Osteoblast (primary cell): ENCODE measurements around the gene STS. TPM values are rescaled to one million over a fixed set of nuclear protein-coding genes. Genes with fewer than 3 reads are reported as not detected.

Source experiments
- DNase-seq: peaks from one replicate; pipeline ENCODE4 v3.0.0; 2011; ENCODE audit warnings: low spot score, mixed read lengths; ENCODE audit not compliant: insufficient read length; ENCODE audit errors: missing footprints
- H2AFZ ChIP-seq: 2 replicates; pipeline ENCODE4 v1.6.0; 2011; ENCODE audit warnings: mild to moderate bottlenecking, low read length
- H3K27ac ChIP-seq: 2 replicates; pipeline ENCODE4 v1.5.1; 2011; ENCODE audit warnings: mild to moderate bottlenecking, low read depth, low read length, moderate library complexity
- H3K27me3 ChIP-seq: 2 replicates; pipeline ENCODE4 v1.6.0; 2012; ENCODE audit warnings: mild to moderate bottlenecking, control low read depth, inconsistent platforms, low read length, moderate library complexity; ENCODE audit not compliant: insufficient read depth
- H3K36me3 ChIP-seq: 2 replicates; pipeline ENCODE4 v1.5.1; 2011; ENCODE audit warnings: mild to moderate bottlenecking, low read length, control low read depth, moderate library complexity; ENCODE audit not compliant: insufficient read depth
- H3K4me1 ChIP-seq: 2 replicates; pipeline ENCODE4 v1.5.1; 2011; ENCODE audit warnings: mild to moderate bottlenecking, low read length, control low read depth, moderate library complexity; ENCODE audit not compliant: insufficient read depth
- H3K4me2 ChIP-seq: 2 replicates; pipeline ENCODE4 v1.6.0; 2011; ENCODE audit warnings: mild to moderate bottlenecking, low read length; ENCODE audit not compliant: insufficient read depth
- H3K4me3 ChIP-seq: fragments of 200-600 bp; sonication (generic); 3 replicates; pipeline ENCODE4 v1.5.1; 2012; ENCODE audit warnings: mild to moderate bottlenecking, low read length, inconsistent platforms; ENCODE audit not compliant: insufficient read depth
- H3K79me2 ChIP-seq: 2 replicates; pipeline ENCODE4 v1.6.0; 2012; ENCODE audit warnings: mild to moderate bottlenecking, low read length, control low read depth, inconsistent platforms; ENCODE audit not compliant: insufficient read depth
- H3K9me3 ChIP-seq: 2 replicates; pipeline ENCODE4 v1.5.1; 2011; ENCODE audit warnings: low read depth, low read length, control low read depth
- H4K20me1 ChIP-seq: 2 replicates; pipeline ENCODE4 v1.6.0; 2012; ENCODE audit warnings: mild to moderate bottlenecking, low read length, control low read depth; ENCODE audit not compliant: insufficient read depth
- CTCF ChIP-seq: IDR thresholded peaks from 2 replicates; pipeline ENCODE4 v1.5.1; 2011; ENCODE audit warnings: mild to moderate bottlenecking, low read depth, low read length, moderate library complexity; ENCODE audit errors: extremely low read depth
- total RNA-seq: library from RNA; depleted of rRNA; stranded (reverse); fragments of >200 nt; gene quantifications from 2 replicates; pipeline ENCODE4 v1.2.3, GENCODE V29; 2012

Gene STS
- total RNA-seq, 1 donor: 10.9 TPM

- H4K20me1 ChIP-seq: peaks cover 26% of the 10 kb centered on the region
- no peak overlapping the region for H3K4me2 ChIP-seq
- H3K9me3 ChIP-seq: no peaks in the 10 kb centered on the region
- H3K36me3 ChIP-seq: no peaks in the 10 kb centered on the region
- no peak overlapping the region for H3K27ac ChIP-seq
- TF ChIP-seq CTCF: no peak
- H2AFZ ChIP-seq: no peak overlapping the region
- H3K27me3 ChIP-seq: no peaks in the 10 kb centered on the region
- no peak for DNase-seq
- H3K79me2 ChIP-seq: peaks cover 75% of the 10 kb centered on the region
- peaks cover 26% of the 10 kb centered on the region for H3K4me1 ChIP-seq
- H3K4me3 ChIP-seq: no peak overlapping the region
Observed at GRCh38 chrX:7134981-7135380, 12.5 kb upstream of the STS start.

DNA sequence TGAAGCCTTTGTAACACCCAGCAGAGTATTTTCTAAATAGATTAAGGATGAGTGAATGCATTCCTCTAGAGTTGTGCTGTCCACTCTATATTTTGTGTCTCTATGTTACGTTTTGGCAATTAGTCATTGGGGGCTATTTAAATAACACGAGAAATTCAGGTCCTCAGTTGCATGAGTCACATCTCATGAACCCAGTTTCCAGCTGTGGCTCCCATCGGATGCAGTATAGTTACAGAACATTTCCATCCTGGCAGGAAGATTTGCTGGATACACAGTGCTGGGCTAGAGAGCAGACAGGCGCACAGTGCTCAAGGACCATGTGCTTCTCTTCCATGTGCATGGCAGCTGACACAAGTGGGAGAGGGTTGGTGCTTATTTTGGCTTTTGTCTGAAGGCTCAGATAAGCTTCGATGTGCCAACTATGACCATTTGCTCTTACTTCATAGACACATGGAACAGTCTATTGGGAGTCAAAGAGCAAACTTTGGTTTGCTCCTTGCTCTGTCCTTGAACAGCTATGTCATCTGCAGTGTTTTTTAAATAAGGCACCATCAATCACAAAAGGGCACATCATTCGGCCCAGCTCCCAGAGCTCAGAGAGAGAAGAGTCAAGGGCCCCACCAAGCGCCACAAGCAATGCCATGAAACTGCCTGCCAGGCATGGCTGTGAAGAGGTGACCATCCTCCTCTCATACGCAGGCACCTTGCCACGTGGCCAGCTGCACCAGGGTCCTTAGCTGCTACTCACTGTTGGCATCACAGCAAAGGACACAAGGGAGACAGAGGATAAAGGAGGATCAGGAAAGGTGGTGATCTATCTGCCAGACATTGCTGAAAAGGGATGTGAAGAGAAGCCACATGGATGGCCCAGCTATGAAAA lies 8.1 kb upstream of the STS start:
- H3K4me2 ChIP-seq: peak overlapping the region; percentile 7
- peaks cover 38% of the 10 kb centered on the region for H4K20me1 ChIP-seq
- peak overlapping the region; percentile 30 for H3K27ac ChIP-seq
- peaks cover 14% of the 10 kb centered on the region for H3K4me1 ChIP-seq
- no peak overlapping the region for H3K4me3 ChIP-seq
- no peaks in the 10 kb centered on the region for H3K36me3 ChIP-seq
- peak; percentile 79 for DNase-seq
- no peak for TF ChIP-seq CTCF
- H2AFZ ChIP-seq: no peak overlapping the region
- no peaks in the 10 kb centered on the region for H3K9me3 ChIP-seq
- no peaks in the 10 kb centered on the region for H3K27me3 ChIP-seq
- H3K79me2 ChIP-seq: peaks cover 74% of the 10 kb centered on the region

DNA sequence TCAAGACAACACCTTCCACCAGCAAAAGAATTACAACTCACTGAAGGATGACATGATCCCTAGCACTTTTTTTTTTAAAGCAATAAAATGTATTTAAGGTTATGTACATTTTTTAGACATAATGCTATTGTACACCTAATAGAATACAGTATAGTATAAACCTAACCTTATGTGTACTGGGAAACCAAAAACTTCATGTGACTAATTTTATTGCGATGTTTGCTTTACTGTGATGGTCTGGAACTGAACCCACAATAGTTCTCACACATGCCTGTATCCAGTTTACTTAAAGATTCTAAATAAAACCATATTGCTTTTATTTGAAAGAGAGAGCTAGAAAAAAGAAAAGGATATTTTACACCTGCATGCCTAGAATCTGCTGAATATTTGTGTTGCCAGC lies 4.4 kb upstream of the STS start:
- Histone ChIP-seq H3K4me3 (no peak overlapping the region), H2AFZ (no peak overlapping the region), H3K4me1 (peaks cover 14% of the 10 kb centered on the region), H3K9me3 (no peaks in the 10 kb centered on the region), H3K79me2 (peaks cover 56% of the 10 kb centered on the region), H3K27me3 (no peaks in the 10 kb centered on the region), H3K27ac (no peak overlapping the region), H3K36me3 (no peaks in the 10 kb centered on the region), H4K20me1 (peaks cover 24% of the 10 kb centered on the region), H3K4me2 (no peak overlapping the region)
- TF ChIP-seq CTCF: no peak
- DNase-seq: no peak

GRCh38 chrX:7143941-7144525 lies 3.5 kb upstream of the STS start:
- Histone ChIP-seq H2AFZ (no peak overlapping the region), H4K20me1 (peaks cover 19% of the 10 kb centered on the region), H3K79me2 (peaks cover 53% of the 10 kb centered on the region), H3K4me1 (peaks cover 11% of the 10 kb centered on the region), H3K4me2 (no peak overlapping the region), H3K36me3 (no peaks in the 10 kb centered on the region), H3K27me3 (no peaks in the 10 kb centered on the region), H3K9me3 (no peaks in the 10 kb centered on the region), H3K4me3 (no peak overlapping the region), H3K27ac (no peak overlapping the region)
- DNase-seq: no peak
- no peak for TF ChIP-seq CTCF
